ENCODE measurements around the gene SLC27A5.

Gene SLC27A5

GRCh38 chr19:58519087-58519354 is 7.2 kb upstream of the SLC27A5 start:
- H3K9me3 ChIP-seq (ENCODE audit: control insufficient read depth in 2 of 2, low read length in 2 of 2) = no peaks in the 10 kb centered on the region
- peak overlapping the region; percentile 88 to 95 for H3K4me3 ChIP-seq (ENCODE audit: low read length in 2 of 2)
- peaks cover 41% of the 10 kb centered on the region for H3K4me1 ChIP-seq (ENCODE audit: control insufficient read depth, insufficient read depth, low read length)
- peak overlapping the region; percentile 95 for H3K27ac ChIP-seq (ENCODE audit: low read length)
- H3K27me3 ChIP-seq (ENCODE audit: control insufficient read depth in 1 of 2, insufficient read depth in 2 of 2, low read length in 2 of 2) = no peaks in the 10 kb centered on the region
- peak overlapping the region; percentile 93 to 96 for H3K9ac ChIP-seq (ENCODE audit: low read length in 2 of 2)
- H3K36me3 ChIP-seq (ENCODE audit: control insufficient read depth in 2 of 2, insufficient read depth in 2 of 2, low read length in 2 of 2) = peaks cover 6 to 16% of the 10 kb centered on the region in 2 donors

DNA sequence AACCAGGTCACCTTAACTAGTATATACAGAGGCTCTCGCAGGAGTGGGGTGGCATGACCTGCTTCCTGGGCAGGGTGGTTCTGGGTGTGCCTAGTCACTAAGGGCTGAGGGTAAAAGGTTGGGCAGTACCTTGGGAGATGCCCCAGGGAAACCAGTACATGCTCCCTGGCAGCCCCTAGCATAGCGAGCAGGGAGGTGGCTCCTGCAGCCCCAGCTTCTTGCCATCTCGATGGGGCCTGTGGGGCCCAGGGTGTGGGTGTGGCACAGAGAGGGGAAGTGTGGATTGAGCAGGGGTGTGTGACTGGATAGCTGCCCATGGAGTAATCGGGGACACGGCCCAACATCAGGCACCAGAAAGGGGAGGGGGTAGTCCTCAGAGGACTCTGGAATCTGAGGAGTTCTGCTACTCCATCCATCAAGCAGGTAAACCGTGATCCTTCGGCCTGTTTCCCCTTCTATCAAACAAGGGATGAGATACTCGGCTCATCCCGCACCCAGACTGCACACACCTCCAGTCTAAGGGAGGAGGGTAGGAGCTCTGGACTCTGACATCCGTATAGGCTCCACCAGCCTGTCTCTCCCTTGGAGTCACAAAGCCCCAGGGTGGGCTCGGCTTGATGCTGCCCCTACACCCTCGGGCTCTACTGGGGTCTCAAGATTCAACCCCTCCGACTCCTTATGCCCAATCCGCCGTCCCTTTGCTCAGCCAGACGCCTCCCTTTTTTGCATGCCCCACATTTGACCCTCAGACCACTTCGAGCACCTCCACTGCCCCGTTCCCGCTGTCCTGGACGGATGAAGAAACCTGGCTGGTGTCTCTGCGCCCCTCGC is 6.7 kb upstream of the SLC27A5 start:
- Histone ChIP-seq H3K4me1 (ENCODE audit: control insufficient read depth, insufficient read depth, low read length) (peaks cover 46% of the 10 kb centered on the region), H3K9me3 (ENCODE audit: control insufficient read depth in 2 of 2, low read length in 2 of 2) (no peaks in the 10 kb centered on the region), H3K9ac (ENCODE audit: low read length in 2 of 2) (peak overlapping the region; percentile 93 to 96), H3K4me3 (ENCODE audit: low read length in 2 of 2) (peak overlapping the region; percentile 88 to 95), H3K36me3 (ENCODE audit: control insufficient read depth in 2 of 2, insufficient read depth in 2 of 2, low read length in 2 of 2) (peaks cover 6 to 16% of the 10 kb centered on the region in 2 donors), H3K27me3 (ENCODE audit: control insufficient read depth in 1 of 2, insufficient read depth in 2 of 2, low read length in 2 of 2) (no peaks in the 10 kb centered on the region), H3K27ac (ENCODE audit: low read length) (peak overlapping the region; percentile 95)

DNA sequence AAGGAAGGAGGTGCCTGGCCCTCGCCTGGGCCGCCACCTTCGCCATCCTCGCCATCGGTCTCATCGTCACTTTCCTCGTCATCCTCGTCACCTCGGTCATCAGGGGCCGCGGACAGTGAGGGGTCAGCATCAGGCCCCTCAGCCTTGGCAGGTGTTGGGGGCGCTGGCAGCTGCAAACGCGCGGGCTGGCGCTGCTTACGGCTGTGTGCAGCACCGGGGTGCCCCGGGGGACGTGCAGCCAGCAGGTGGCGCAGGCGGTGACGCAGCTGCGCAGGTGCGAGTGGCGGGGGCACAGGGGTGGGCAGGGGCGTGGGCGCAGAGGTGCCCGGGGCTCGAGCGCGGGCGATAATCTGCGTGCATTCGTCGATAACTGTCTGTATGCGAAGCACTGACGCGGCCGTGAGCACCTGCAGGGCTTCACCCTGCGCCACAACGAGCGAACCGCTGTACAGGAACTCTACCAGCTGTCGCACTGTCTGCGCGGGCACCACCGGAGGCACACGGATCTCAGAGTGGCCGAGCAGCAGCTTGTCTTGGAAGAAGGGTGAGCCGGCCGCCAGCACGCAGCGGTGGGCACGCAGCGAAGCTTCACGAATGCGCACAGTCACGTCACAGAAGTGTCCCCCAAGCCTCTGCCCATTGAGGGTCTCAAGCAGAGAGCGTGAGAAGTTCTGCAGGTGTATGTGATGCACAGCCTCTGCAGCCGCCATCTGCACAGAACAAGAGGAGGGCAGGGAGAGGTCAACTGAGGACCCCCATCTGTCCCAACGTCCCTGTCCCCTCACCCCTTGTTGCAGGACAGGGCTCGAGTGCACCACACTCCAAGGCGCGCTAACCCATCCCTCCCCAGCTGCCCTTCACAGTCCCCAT is 5.4 kb upstream of the SLC27A5 start:
- H3K9ac ChIP-seq (ENCODE audit: low read length in 2 of 2) = peak overlapping the region in 1 of 2 donors; percentile 13
- H3K9me3 ChIP-seq (ENCODE audit: control insufficient read depth in 2 of 2, low read length in 2 of 2) = no peaks in the 10 kb centered on the region
- no peaks in the 10 kb centered on the region for H3K27me3 ChIP-seq (ENCODE audit: control insufficient read depth in 1 of 2, insufficient read depth in 2 of 2, low read length in 2 of 2)
- H3K4me1 ChIP-seq (ENCODE audit: control insufficient read depth, insufficient read depth, low read length) = peaks cover 49% of the 10 kb centered on the region
- no peak overlapping the region for H3K27ac ChIP-seq (ENCODE audit: low read length)
- H3K4me3 ChIP-seq (ENCODE audit: low read length in 2 of 2) = peak overlapping the region in 1 of 2 donors; percentile 35
- peaks cover 6 to 16% of the 10 kb centered on the region in 2 donors for H3K36me3 ChIP-seq (ENCODE audit: control insufficient read depth in 2 of 2, insufficient read depth in 2 of 2, low read length in 2 of 2)

- Histone ChIP-seq H3K9ac (ENCODE audit: low read length in 2 of 2) (no peak overlapping the region), H3K27ac (ENCODE audit: low read length) (peak overlapping the region; percentile 6), H3K4me3 (ENCODE audit: low read length in 2 of 2) (no peak overlapping the region), H3K9me3 (ENCODE audit: control insufficient read depth in 2 of 2, low read length in 2 of 2) (no peaks in the 10 kb centered on the region), H3K36me3 (ENCODE audit: control insufficient read depth in 2 of 2, insufficient read depth in 2 of 2, low read length in 2 of 2) (peaks cover 6 to 16% of the 10 kb centered on the region in 2 donors), H3K4me1 (ENCODE audit: control insufficient read depth, insufficient read depth, low read length) (peaks cover 49% of the 10 kb centered on the region), H3K27me3 (ENCODE audit: control insufficient read depth in 1 of 2, insufficient read depth in 2 of 2, low read length in 2 of 2) (no peaks in the 10 kb centered on the region)
Observed at GRCh38 chr19:58516246-58516836, 4.5 kb upstream of the SLC27A5 start.

DNA sequence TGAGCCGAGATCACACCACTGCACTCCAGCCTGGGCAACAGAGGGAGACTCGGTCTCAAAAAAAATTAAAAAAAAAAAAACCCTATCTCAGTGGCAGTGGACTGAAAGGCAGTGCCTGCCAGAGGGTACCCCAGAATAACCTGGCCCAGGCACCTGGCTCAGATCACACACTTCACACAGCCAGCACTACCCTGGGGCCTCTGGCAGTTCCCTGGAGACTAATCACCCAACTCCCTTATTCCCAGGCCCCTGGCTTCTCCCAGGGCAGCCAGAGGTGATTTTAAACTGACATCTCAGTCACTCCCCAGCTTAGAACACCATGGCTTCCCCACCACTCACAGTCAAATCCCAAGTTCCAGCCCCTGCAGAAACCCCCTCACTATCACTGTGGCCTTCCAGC is 3.5 kb upstream of the SLC27A5 start:
- Histone ChIP-seq H3K9me3 (ENCODE audit: control insufficient read depth in 2 of 2, low read length in 2 of 2) (no peaks in the 10 kb centered on the region), H3K27ac (ENCODE audit: low read length) (no peak overlapping the region), H3K9ac (ENCODE audit: low read length in 2 of 2) (no peak overlapping the region), H3K4me1 (ENCODE audit: control insufficient read depth, insufficient read depth, low read length) (peaks cover 45% of the 10 kb centered on the region), H3K36me3 (ENCODE audit: control insufficient read depth in 2 of 2, insufficient read depth in 2 of 2, low read length in 2 of 2) (peaks cover 6 to 16% of the 10 kb centered on the region in 2 donors), H3K4me3 (ENCODE audit: low read length in 2 of 2) (no peak overlapping the region), H3K27me3 (ENCODE audit: control insufficient read depth in 1 of 2, insufficient read depth in 2 of 2, low read length in 2 of 2) (no peaks in the 10 kb centered on the region)

DNA sequence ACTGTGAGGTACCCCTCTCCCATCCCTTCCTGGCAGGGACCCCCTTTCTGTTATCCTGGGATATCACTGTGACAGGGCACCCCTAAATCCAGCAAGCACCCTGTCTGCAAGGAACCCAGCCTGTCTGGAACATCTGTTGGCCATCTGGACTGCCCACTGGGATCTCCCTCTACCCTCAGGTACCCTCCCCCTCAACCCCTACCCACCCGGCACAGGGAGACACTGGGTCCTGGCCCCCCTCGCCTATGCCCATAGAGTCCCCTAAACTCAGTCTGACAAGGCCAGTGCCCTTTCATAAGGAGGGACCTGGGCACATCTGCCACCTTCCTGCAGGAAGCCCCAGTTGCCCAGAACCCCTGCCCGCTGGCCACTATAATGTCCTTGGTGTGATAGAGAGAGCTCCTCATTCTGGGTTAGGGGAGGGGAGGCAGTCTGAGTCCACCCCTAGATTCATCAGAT is 2.8 kb upstream of the SLC27A5 start:
- Histone ChIP-seq H3K9me3 (ENCODE audit: control insufficient read depth in 2 of 2, low read length in 2 of 2) (no peaks in the 10 kb centered on the region), H3K4me1 (ENCODE audit: control insufficient read depth, insufficient read depth, low read length) (peaks cover 41% of the 10 kb centered on the region), H3K9ac (ENCODE audit: low read length in 2 of 2) (no peak overlapping the region), H3K36me3 (ENCODE audit: control insufficient read depth in 2 of 2, insufficient read depth in 2 of 2, low read length in 2 of 2) (peaks cover 6 to 16% of the 10 kb centered on the region in 2 donors), H3K4me3 (ENCODE audit: low read length in 2 of 2) (peak overlapping the region in 1 of 2 donors; percentile 71), H3K27me3 (ENCODE audit: control insufficient read depth in 1 of 2, insufficient read depth in 2 of 2, low read length in 2 of 2) (no peaks in the 10 kb centered on the region), H3K27ac (ENCODE audit: low read length) (peak overlapping the region; percentile 6)

DNA sequence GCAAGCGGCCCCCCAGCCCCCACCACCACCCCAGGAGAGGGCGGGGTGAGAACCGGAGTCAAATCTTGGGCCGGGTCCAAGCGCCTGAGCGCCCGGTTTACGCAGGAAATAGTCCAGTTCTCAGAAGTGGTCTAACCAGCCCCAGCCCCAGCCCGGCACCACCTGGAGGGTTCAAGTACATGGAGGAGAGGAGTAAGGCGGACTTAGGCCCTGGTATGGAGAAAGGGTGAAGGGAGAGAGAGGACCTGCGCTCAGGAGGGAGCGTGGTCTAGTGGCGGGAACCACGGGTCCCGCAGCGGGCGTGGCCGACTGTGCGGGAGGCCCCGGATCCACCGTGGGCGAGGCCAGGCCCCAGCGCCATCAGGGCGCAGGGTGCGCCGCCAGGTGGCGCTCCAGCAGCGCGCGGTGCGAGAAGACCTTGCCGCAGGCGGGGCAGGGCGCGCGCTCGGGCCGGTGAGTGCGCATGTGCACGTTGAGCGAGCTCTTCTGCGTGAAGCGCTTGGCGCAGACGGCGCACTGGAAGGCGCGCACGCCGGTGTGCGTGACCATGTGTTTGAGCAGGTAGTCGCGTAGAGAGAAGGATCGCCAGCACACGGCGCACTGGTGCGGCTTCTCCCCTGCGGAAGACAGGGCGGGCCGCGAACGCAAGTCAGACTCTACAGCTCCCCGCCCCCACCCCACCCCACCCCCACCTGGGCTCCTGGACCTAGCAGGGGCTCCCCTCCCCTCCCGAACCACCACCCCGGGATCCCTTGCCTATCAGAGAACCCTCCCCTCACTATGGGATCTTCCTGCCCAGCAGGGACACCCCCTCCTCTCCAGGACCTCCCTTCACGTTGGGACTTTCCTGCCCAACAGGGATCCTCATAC is 2.1 kb upstream of the SLC27A5 start:
- H3K9ac ChIP-seq (ENCODE audit: low read length in 2 of 2) = peak overlapping the region; percentile 62 to 71
- peaks cover 38% of the 10 kb centered on the region for H3K4me1 ChIP-seq (ENCODE audit: control insufficient read depth, insufficient read depth, low read length)
- H3K27me3 ChIP-seq (ENCODE audit: control insufficient read depth in 1 of 2, insufficient read depth in 2 of 2, low read length in 2 of 2) = no peaks in the 10 kb centered on the region
- peak overlapping the region; percentile 31 to 71 for H3K4me3 ChIP-seq (ENCODE audit: low read length in 2 of 2)
- H3K36me3 ChIP-seq (ENCODE audit: control insufficient read depth in 2 of 2, insufficient read depth in 2 of 2, low read length in 2 of 2) = peaks cover 6 to 16% of the 10 kb centered on the region in 2 donors
- H3K27ac ChIP-seq (ENCODE audit: low read length) = peak overlapping the region; percentile 58
- no peaks in the 10 kb centered on the region for H3K9me3 ChIP-seq (ENCODE audit: control insufficient read depth in 2 of 2, low read length in 2 of 2)

DNA sequence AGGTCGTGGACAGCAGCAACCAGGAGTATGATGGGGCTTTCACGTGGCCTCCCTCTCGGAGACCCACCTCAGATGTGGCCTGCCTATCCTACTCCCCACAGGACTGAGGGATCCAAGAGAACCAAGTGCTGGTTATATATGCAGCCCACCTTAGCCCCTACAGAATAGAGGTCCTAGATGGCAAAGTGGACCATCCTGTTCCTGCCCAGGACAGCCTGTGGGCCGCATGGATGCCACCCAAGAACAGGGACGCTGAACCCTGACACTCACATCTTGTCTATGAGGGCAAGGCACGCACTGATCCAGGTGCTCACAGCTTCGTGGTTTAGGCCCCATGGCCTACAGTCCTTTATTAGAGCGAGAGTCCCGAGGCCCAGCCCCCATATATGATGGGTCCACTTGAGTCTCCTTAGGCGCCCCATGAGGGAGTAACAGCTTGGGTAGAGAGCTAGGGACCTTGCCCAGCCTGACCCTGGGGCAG is 1.5 kb upstream of the SLC27A5 start:
- Histone ChIP-seq H3K27ac (ENCODE audit: low read length) (peak overlapping the region; percentile 58), H3K9me3 (ENCODE audit: control insufficient read depth in 2 of 2, low read length in 2 of 2) (no peaks in the 10 kb centered on the region), H3K27me3 (ENCODE audit: control insufficient read depth in 1 of 2, insufficient read depth in 2 of 2, low read length in 2 of 2) (no peaks in the 10 kb centered on the region), H3K9ac (ENCODE audit: low read length in 2 of 2) (peak overlapping the region; percentile 62 to 71), H3K36me3 (ENCODE audit: control insufficient read depth in 2 of 2, insufficient read depth in 2 of 2, low read length in 2 of 2) (peaks cover 6 to 16% of the 10 kb centered on the region in 2 donors), H3K4me3 (ENCODE audit: low read length in 2 of 2) (no peak overlapping the region), H3K4me1 (ENCODE audit: control insufficient read depth, insufficient read depth, low read length) (peaks cover 31% of the 10 kb centered on the region)

- H3K9ac ChIP-seq (ENCODE audit: low read length in 2 of 2) = no peak overlapping the region
- H3K27ac ChIP-seq (ENCODE audit: low read length) = no peak overlapping the region
- no peak overlapping the region for H3K4me3 ChIP-seq (ENCODE audit: low read length in 2 of 2)
- H3K27me3 ChIP-seq (ENCODE audit: control insufficient read depth in 1 of 2, insufficient read depth in 2 of 2, low read length in 2 of 2) = no peaks in the 10 kb centered on the region
- peaks cover 13% of the 10 kb centered on the region for H3K4me1 ChIP-seq (ENCODE audit: control insufficient read depth, insufficient read depth, low read length)
- H3K9me3 ChIP-seq (ENCODE audit: control insufficient read depth in 2 of 2, low read length in 2 of 2) = no peaks in the 10 kb centered on the region
- H3K36me3 ChIP-seq (ENCODE audit: control insufficient read depth in 2 of 2, insufficient read depth in 2 of 2, low read length in 2 of 2) = no peaks in the 10 kb centered on the region
Observed at GRCh38 chr19:58510084-58510862, 1.5 kb downstream of the SLC27A5 start.

Measured in stomach smooth muscle (tissue), 2 donors.